HepG2 (cell line): ENCODE results near the gene INO80. TPM values are rescaled to one million over a fixed set of nuclear protein-coding genes. Genes with fewer than 3 reads are reported as not detected.

Experiments
- ATF3 ChIP-seq: sonication (generic); formaldehyde crosslinking; IDR thresholded peaks from 2 replicates; pipeline ENCODE4 v1.4.0; 2020; ENCODE audit warnings: missing genetic modification reagents
- BCL6 ChIP-seq: IDR thresholded peaks from 2 replicates; pipeline ENCODE4 v1.6.1; 2016; ENCODE audit warnings: missing genetic modification reagents, missing compliant biosample characterization
- CEBPG ChIP-seq: IDR thresholded peaks from 2 replicates; pipeline ENCODE4 v1.6.1; 2016
- ESRRA ChIP-seq: sonication (generic); formaldehyde crosslinking; IDR thresholded peaks from 2 replicates; pipeline ENCODE4 v1.5.1; 2020; ENCODE audit warnings: mild to moderate bottlenecking, low read depth, missing genetic modification reagents
- HBP1 ChIP-seq: IDR thresholded peaks from 2 replicates; pipeline ENCODE4 v1.6.1; 2016; ENCODE audit warnings: low read depth, control low read depth
- JUN ChIP-seq: sonication (generic); formaldehyde crosslinking; IDR thresholded peaks from 2 replicates; pipeline ENCODE4 v1.4.0; 2020; ENCODE audit warnings: mild to moderate bottlenecking, missing genetic modification reagents
- MIER2 ChIP-seq: IDR thresholded peaks from 2 replicates; pipeline ENCODE4 v1.6.1; 2016; ENCODE audit warnings: missing biosample characterization, missing genetic modification reagents
- MXD1 ChIP-seq: sonication (generic); formaldehyde crosslinking; IDR thresholded peaks from 2 replicates; pipeline ENCODE4 v1.4.0; 2020; ENCODE audit warnings: mild to moderate bottlenecking, missing genetic modification reagents
- POLR2A ChIP-seq, 2 experiments: IDR thresholded peaks; 2 replicates each; pipeline ENCODE4 v1.6.1; 2011; ENCODE audit warnings: low read depth in 2 of 2, low read length in 2 of 2, mild to moderate bottlenecking in 1 of 2, moderate library complexity in 1 of 2; ENCODE audit not compliant: insufficient read depth in 1 of 2
- PPARG ChIP-seq: conservative IDR thresholded peaks from 2 replicates; pipeline ENCODE4 v1.6.1; 2016; ENCODE audit warnings: missing biosample characterization, missing genetic modification reagents
- SRSF9 ChIP-seq: fragments of 200-400 bp; formaldehyde crosslinking; IDR thresholded peaks from 2 replicates; pipeline ENCODE4 v1.6.1; 2018; ENCODE audit warnings: borderline replicate concordance, mild to moderate bottlenecking, low read depth, low read length; ENCODE audit not compliant: insufficient read depth, poor library complexity, severe bottlenecking
- THAP9 ChIP-seq: sonication (generic); formaldehyde crosslinking; IDR thresholded peaks from 2 replicates; pipeline ENCODE4; 2020; ENCODE audit warnings: missing genetic modification reagents, mild to moderate bottlenecking, borderline replicate concordance
- THYN1 ChIP-seq: sonication (generic); formaldehyde crosslinking; IDR thresholded peaks from 2 replicates; pipeline ENCODE4 v1.8.1; 2023; ENCODE audit warnings: low read depth, mild to moderate bottlenecking, moderate library complexity, missing genetic modification reagents, borderline replicate concordance
- ZBTB7A ChIP-seq: sonication (generic); formaldehyde crosslinking; IDR thresholded peaks from 2 replicates; pipeline ENCODE4 v1.8.0; 2022; ENCODE audit warnings: mild to moderate bottlenecking, missing genetic modification reagents
- ZNF281 ChIP-seq: sonication (generic); formaldehyde crosslinking; IDR thresholded peaks from 2 replicates; pipeline ENCODE4 v1.4.0; 2020; ENCODE audit warnings: missing genetic modification reagents, borderline replicate concordance
- ZNF432 ChIP-seq: sonication (generic); formaldehyde crosslinking; IDR thresholded peaks from 2 replicates; pipeline ENCODE4 v1.5.0; 2020; ENCODE audit warnings: missing genetic modification reagents, mild to moderate bottlenecking, borderline replicate concordance
- ZNF577 ChIP-seq: sonication (generic); formaldehyde crosslinking; IDR thresholded peaks from 2 replicates; pipeline ENCODE4 v1.4.0; 2020; ENCODE audit warnings: mild to moderate bottlenecking, low read depth, missing genetic modification reagents, borderline replicate concordance
- ZNF589 ChIP-seq: sonication (generic); formaldehyde crosslinking; conservative IDR thresholded peaks from 2 replicates; pipeline ENCODE4 v1.8.0; 2022; ENCODE audit warnings: mild to moderate bottlenecking, moderate library complexity, missing genetic modification reagents
- ZNF598 ChIP-seq: sonication (generic); formaldehyde crosslinking; IDR thresholded peaks from 2 replicates; pipeline ENCODE4 v1.5.1; 2020; ENCODE audit warnings: mild to moderate bottlenecking, missing genetic modification reagents, borderline replicate concordance
- ZNF891 ChIP-seq: sonication (generic); formaldehyde crosslinking; IDR thresholded peaks from 2 replicates; pipeline ENCODE4 v1.5.0; 2020; ENCODE audit warnings: mild to moderate bottlenecking, missing genetic modification reagents
- polyA plus RNA-seq, 8 experiments: library from polyadenylated mRNA; depleted of rRNA in 3 of 8; stranded (reverse) in 7 of 8; unstranded in 1 of 8; fragments of >200 nt; fragmentation: Illumina TruSeq in 4 of 8; extraction: Trizol in 4 of 8; gene quantifications; 2 replicates each; pipeline versions ENCODE4 v1.2.1 to v1.2.3, GENCODE V29; 2011 to 2016; ENCODE audit warnings: low read depth in 4 of 8, missing spikeins in 1 of 8, mixed read lengths in 1 of 8; ENCODE audit not compliant: insufficient read depth in 1 of 8
- total RNA-seq, 5 experiments: library from RNA; depleted of rRNA; stranded (reverse); fragments of >200 nt; fragmentation: Illumina TruSeq; extraction: Trizol; gene quantifications; 2 replicates each; pipeline ENCODE4 v1.2.3, GENCODE V29; 2016; ENCODE audit warnings: low read depth in 1 of 5

Gene INO80
- total and polyA plus RNA-seq, 2 of the 13 experiments (the other 11 are each of a cell fraction or from before 2014, with no cell fraction given), result 3.6 to 14.8 TPM

- peak; percentile 71; the same call in 1 of the 2 replicates for TF ChIP-seq ZNF281 (CRISPR knock-in tag)
- peak; percentile 64 for TF ChIP-seq CEBPG (CRISPR knock-in tag)
- TF ChIP-seq SRSF9, result no peak
- TF ChIP-seq ZBTB7A (CRISPR knock-in tag), result no peak
- no peak for TF ChIP-seq ZNF598 (CRISPR knock-in tag)
- TF ChIP-seq MXD1 (CRISPR knock-in tag), result no peak
- peak; percentile 11; the same call in 1 of the 2 replicates for TF ChIP-seq MIER2 (CRISPR knock-in tag)
- TF ChIP-seq POLR2A (IDR thresholded peaks at IDR 0.05; ENCODE audit: insufficient read depth in 1 of 2, low read depth in 2 of 2, low read length in 2 of 2), result peak; percentile 73 to 96
- peak; percentile 60 for TF ChIP-seq JUN (CRISPR knock-in tag)
- TF ChIP-seq ZNF577 (CRISPR knock-in tag), result no peak
- no peak for TF ChIP-seq THYN1 (CRISPR knock-in tag)
- TF ChIP-seq ATF3, result no peak; the same call in none of the 2 replicates
- peak; percentile 82; the same call in 1 of the 2 replicates for TF ChIP-seq THAP9 (CRISPR knock-in tag)
- TF ChIP-seq ESRRA, result peak; percentile 39; the same call in 1 of the 2 replicates
- TF ChIP-seq ZNF432 (CRISPR knock-in tag), result no peak
- TF ChIP-seq PPARG (CRISPR knock-in tag), result no peak
- TF ChIP-seq BCL6 (CRISPR knock-in tag), result 0 out of 2 replicates have a peak, but pooled peaks have one; percentile 14
- TF ChIP-seq HBP1 (CRISPR knock-in tag), result no peak
- no peak; the same call in 1 of the 2 replicates for TF ChIP-seq ZNF891
- TF ChIP-seq ZNF589 (CRISPR knock-in tag), result peak; percentile 90; the same call in 1 of the 2 replicates
Observed at GRCh38 chr15:41116116-41116961, at the start of gene INO80 (continued).
